Mammary epithelial cell (primary cell): Measurements from ENCODE around the gene CLDN10.

Experiments
- EZH2 ChIP-seq: IDR thresholded peaks from 2 replicates; pipeline ENCODE4 v1.6.1; 2012; ENCODE audit warnings: low read length, inconsistent platforms, borderline replicate concordance
- TF ChIP-seq, protein P1 (sequence below), 2 donors: IDR thresholded peaks in 1 of 2; conservative IDR thresholded peaks in 1 of 2; 2 replicates each; pipeline ENCODE4 v1.5.1; 2011 to 2012; ENCODE audit warnings: inconsistent platforms in 2 of 2, low read length in 2 of 2, mild to moderate bottlenecking in 2 of 2, control low read depth in 1 of 2, low read depth in 1 of 2; ENCODE audit not compliant: insufficient read depth in 1 of 2; ENCODE audit errors: extremely low read depth in 1 of 2

DNA sequence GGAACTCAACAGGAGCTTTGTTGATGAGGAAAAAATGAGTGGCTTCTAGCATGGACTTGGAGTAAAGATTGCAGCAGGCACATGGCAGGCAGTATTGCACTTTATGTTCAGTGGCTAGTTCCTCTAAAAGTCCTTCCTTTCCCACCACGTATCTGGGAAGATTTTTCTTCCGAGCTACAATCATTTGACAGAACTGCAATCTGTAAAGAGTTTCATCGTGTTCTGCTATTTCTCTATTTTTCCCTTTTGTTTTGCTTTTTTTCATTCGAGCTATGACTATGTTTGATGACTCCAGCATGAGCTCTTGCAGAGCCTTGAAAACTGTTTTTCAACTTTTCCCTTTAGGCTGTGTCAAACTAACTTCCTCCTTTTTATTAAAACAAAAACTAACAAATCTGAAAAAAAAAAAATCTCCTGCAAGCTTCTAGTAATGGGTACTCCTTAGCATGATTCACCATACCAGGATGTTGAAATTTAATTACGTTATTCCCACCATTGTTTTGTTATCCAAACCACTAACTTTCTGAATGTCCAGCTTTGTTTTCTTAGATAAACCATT, 12.3 kb downstream of the CLDN10 start:
- TF ChIP-seq, protein P1, sequence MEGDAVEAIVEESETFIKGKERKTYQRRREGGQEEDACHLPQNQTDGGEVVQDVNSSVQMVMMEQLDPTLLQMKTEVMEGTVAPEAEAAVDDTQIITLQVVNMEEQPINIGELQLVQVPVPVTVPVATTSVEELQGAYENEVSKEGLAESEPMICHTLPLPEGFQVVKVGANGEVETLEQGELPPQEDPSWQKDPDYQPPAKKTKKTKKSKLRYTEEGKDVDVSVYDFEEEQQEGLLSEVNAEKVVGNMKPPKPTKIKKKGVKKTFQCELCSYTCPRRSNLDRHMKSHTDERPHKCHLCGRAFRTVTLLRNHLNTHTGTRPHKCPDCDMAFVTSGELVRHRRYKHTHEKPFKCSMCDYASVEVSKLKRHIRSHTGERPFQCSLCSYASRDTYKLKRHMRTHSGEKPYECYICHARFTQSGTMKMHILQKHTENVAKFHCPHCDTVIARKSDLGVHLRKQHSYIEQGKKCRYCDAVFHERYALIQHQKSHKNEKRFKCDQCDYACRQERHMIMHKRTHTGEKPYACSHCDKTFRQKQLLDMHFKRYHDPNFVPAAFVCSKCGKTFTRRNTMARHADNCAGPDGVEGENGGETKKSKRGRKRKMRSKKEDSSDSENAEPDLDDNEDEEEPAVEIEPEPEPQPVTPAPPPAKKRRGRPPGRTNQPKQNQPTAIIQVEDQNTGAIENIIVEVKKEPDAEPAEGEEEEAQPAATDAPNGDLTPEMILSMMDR (conservative IDR thresholded peaks at IDR 0.05 in 1 of 2, IDR thresholded peaks at IDR 0.05 in 1 of 2; ENCODE audit: extremely low read depth in 1 of 2, insufficient read depth in 1 of 2, low read depth in 1 of 2, low read length in 2 of 2): no peak
- no peak for TF ChIP-seq EZH2
